Tibial artery (tissue), 4 donors: ENCODE results near the gene PITPNM3.

Experiments
- DNase-seq, 2 donors: peaks; one replicate each; pipeline ENCODE4 v3.0.0-alpha.2; 2019
- H3K27ac ChIP-seq, 2 donors: fragments of 200-600 bp; sonication (generic) in 1 of 2; 1 replicate in 1 of 2; 2 replicates in 1 of 2; pipeline ENCODE4 v1.5.1; 2018 to 2019; ENCODE audit warnings: mild to moderate bottlenecking in 1 of 2
- H3K27me3 ChIP-seq, 2 donors: fragments of 200-600 bp; sonication (generic) in 1 of 2; one replicate each; pipeline versions ENCODE4 v1.5.1 to v1.6.0; 2016 to 2019
- H3K36me3 ChIP-seq, 3 donors: fragments of 200-600 bp; sonication (generic) in 2 of 3; one replicate each; pipeline ENCODE4 v1.5.1; 2016 to 2019; ENCODE audit warnings: mild to moderate bottlenecking in 2 of 3
- H3K4me1 ChIP-seq, 4 donors: fragments of 200-600 bp; sonication (generic) in 2 of 4; 1 replicate in 3 of 4; 2 replicates in 1 of 4; pipeline ENCODE4 v1.5.1; 2016 to 2019
- H3K4me3 ChIP-seq, 2 donors: fragments of 200-600 bp; sonication (generic) in 1 of 2; 1 replicate in 1 of 2; 2 replicates in 1 of 2; pipeline ENCODE4 v1.5.1; 2018 to 2019; ENCODE audit warnings: mild to moderate bottlenecking in 2 of 2
- H3K9me3 ChIP-seq, 3 donors: fragments of 200-600 bp; sonication (generic) in 1 of 3; one replicate each; pipeline ENCODE4 v1.5.1; 2016 to 2019
- CTCF ChIP-seq, 2 experiments: fragments of 200-600 bp in 1 of 2; fragments of 450-650 bp in 1 of 2; IDR thresholded peaks; one replicate each; pipeline ENCODE4 v1.5.1; 2017 to 2019; ENCODE audit warnings: antibody characterized with exemption in 2 of 2, mild to moderate bottlenecking in 1 of 2, moderate library complexity in 1 of 2
- intact Hi-C: fragments of 100-400 bp; cut with DNase I; formaldehyde crosslinking; loops from one replicate; pipeline ENCODE4 v1.15.0; 2023; ENCODE audit warnings: low total_unique reads

The PITPNM3 gene

GRCh38 chr17:6456914-6457687 is 99.3 kb downstream of the PITPNM3 start:
- Histone ChIP-seq H3K27ac (no peak overlapping the region), H3K9me3 (no peaks in the 10 kb centered on the region), H3K27me3 (peaks cover 0 to 31% of the 10 kb centered on the region in 2 donors), H3K4me3 (no peak overlapping the region), H3K4me1 (peaks cover 0 to 19% (median 12%) of the 10 kb centered on the region in 4 donors), H3K36me3 (peaks cover 0 to 3% (median 0%) of the 10 kb centered on the region in 3 donors)
- TF ChIP-seq CTCF (IDR thresholded peaks at IDR 0.05): no peak
- intact Hi-C loops: no loop called here
- DNase-seq: no peak

- no peak for TF ChIP-seq CTCF (IDR thresholded peaks at IDR 0.05)
- H3K27ac ChIP-seq: no peak overlapping the region
- no peak for DNase-seq
- peaks cover 0 to 2% (median 0%) of the 10 kb centered on the region in 3 donors for H3K36me3 ChIP-seq
- intact Hi-C loops: no loop called here
- no peaks in the 10 kb centered on the region for H3K9me3 ChIP-seq
- no peak overlapping the region for H3K4me3 ChIP-seq
- peaks cover 0 to 19% (median 12%) of the 10 kb centered on the region in 4 donors for H3K4me1 ChIP-seq
- peaks cover 0 to 31% of the 10 kb centered on the region in 2 donors for H3K27me3 ChIP-seq
These were observed 100.0 kb downstream of the PITPNM3 start for GRCh38 chr17:6456321-6456720.

GRCh38 chr17:6455321-6455705 is 101.0 kb downstream of the PITPNM3 start:
- Histone ChIP-seq H3K27me3 (peaks cover 0 to 31% of the 10 kb centered on the region in 2 donors), H3K27ac (no peak overlapping the region), H3K36me3 (no peaks in the 10 kb centered on the region), H3K9me3 (no peaks in the 10 kb centered on the region), H3K4me1 (peaks cover 0 to 19% (median 12%) of the 10 kb centered on the region in 4 donors), H3K4me3 (peak overlapping the region in 1 of 2 donors; percentile 23)
- DNase-seq: no peak
- TF ChIP-seq CTCF (IDR thresholded peaks at IDR 0.05): no peak
- intact Hi-C loops: no loop called here

- no peak for DNase-seq
- no peak for TF ChIP-seq CTCF (IDR thresholded peaks at IDR 0.05)
- Histone ChIP-seq H3K4me1 (peaks cover 0 to 19% (median 12%) of the 10 kb centered on the region in 4 donors), H3K4me3 (peak overlapping the region in 1 of 2 donors; percentile 23), H3K36me3 (no peaks in the 10 kb centered on the region), H3K27me3 (peaks cover 0 to 31% of the 10 kb centered on the region in 2 donors), H3K9me3 (no peaks in the 10 kb centered on the region), H3K27ac (no peak overlapping the region)
- intact Hi-C loops: no loop called here
These were observed 101.6 kb downstream of the PITPNM3 start for GRCh38 chr17:6454495-6455320.

GRCh38 chr17:6453279-6454024 is 102.9 kb downstream of the PITPNM3 start:
- no peak for TF ChIP-seq CTCF (IDR thresholded peaks at IDR 0.05)
- Histone ChIP-seq H3K4me1 (peaks cover 0 to 19% (median 12%) of the 10 kb centered on the region in 4 donors), H3K36me3 (no peaks in the 10 kb centered on the region), H3K27me3 (peaks cover 0 to 31% of the 10 kb centered on the region in 2 donors), H3K4me3 (no peak overlapping the region), H3K9me3 (no peaks in the 10 kb centered on the region), H3K27ac (no peak overlapping the region)
- intact Hi-C loops: no loop called here
- no peak for DNase-seq
